HG03103 (cell line): ENCODE results near the gene CIZ1.

Source experiments
- ATAC-seq: cut with Tn5 transposase; IDR thresholded peaks from one replicate; pipeline ENCODE4 v1.9.1; 2021; ENCODE audit warnings: low read depth; ENCODE audit not compliant: unreplicated experiment

The CIZ1 gene

DNA sequence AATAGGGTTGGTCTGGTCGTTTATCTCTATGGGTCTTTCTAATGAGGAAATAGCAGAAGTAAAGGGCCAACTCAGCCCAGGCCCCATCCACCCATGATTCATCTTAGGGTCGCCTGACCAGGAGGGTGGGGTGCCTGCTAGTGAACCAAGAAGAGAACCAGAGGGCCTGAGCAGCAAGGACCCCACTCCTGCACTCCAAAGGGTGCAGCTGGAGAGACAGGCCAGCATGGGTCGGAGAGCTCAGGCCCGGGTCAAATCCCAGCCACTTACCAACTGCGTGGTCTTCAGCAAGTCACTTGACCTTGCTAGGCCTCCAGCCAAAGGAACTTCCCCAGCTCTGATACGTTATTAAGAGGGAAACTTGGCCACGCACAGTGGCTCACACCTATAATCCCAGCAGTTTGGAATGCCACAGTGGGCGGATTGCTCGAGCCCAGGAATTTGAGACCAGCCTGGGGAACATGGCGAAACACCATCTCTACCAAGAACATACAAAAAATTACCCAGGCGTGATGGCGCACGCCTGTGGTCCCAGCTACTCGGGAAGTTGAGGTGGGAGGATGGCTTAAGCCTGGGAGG lies 27.0 kb downstream of the CIZ1 start:
- ATAC-seq = no peak

DNA sequence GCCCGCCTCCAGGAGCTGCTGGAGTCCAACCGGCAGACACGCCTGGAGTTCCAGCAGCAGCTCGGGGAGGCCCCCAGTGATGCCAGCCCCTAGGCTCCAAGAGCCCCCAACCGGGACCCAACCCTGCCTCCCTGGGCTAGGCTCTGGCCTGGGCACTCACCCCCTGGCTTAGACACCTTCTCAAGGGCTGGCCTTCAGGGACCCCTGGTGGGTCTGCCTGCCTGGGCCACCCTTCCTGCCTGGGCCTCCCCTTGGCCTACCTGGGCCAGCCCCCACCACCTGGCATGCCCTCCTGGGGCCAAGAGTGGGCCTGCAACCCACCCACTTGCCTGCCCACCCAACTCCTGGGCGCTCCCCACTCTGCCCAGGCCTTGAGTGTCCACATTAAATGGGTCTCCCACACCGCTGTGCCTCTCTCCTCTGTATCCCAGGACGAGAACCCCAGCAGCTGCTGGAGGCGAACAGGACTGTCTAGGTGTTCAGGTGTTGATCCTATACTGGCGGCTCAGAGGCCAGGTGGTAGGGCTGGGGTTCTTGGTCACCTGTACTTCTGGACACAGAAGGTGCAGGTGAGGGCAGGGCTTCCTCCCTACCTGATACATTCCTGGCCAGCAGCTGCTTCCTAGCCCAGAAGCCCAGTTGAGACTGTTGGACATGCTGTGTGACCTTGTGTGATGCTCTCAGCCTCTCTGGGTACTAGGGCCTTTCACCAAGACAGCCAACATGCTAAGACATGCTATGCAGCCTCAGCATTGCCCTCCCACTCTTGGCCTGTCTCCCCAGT lies 27.7 kb downstream of the CIZ1 start:
- no peak for ATAC-seq

DNA sequence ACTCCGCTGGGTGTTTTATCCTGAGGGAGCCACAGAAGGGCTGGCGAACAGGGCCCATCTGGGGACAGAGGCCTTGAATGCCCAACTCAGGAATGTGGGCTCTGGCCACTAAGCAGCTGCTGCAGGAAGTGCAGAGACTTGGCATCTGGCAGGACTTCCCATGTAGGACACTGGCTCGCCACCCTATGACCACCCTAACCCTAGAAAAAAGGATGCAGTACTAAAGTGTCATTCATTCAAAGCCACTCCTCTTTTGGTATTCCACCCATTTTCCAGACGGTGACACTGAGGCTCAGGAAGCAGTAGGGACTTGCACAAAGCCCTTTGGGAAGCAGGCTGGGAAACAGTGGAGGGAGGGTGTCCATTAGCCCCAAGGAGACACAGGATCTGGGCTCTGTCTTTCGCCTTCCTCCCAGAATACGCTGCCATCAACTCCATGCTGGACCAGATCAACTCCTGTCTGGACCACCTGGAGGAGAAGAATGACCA lies 28.3 kb downstream of the CIZ1 start:
- ATAC-seq = no peak

GRCh38 chr9:128162215-128163026 lies 29.0 kb downstream of the CIZ1 start:
- ATAC-seq = no peak

DNA sequence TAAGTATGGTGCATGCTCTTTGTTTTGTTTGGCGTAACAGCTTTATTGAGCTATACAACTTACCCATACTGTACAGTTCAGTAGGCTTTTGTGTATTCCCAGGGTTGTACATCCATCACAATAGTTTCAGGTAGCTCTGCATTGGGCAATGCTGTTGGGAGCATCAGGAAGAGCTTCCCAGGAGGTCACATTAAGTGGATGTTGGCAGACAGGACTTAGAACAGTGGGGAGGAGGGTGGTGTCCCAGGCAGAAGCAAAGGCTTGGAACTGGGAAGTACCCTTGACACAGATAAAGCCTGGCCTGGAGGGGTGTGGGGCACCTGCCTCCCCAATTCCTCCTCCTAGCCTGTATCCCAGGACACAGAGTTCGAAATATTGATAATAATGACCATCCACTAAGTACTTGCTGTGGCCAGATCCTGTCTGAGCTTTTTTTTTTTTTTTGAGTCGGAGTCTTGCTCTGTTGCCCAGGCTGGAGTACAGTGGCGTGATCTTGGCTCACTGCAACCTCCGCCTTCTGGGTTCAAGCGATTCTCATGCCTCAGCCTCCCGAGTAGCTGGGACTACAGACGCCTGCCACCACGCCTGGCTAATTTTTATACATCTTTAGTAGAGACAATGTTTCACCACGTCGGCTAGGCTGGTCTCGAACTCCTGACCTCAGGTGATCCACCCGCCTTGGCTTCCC lies 30.0 kb downstream of the CIZ1 start:
- no peak for ATAC-seq

DNA sequence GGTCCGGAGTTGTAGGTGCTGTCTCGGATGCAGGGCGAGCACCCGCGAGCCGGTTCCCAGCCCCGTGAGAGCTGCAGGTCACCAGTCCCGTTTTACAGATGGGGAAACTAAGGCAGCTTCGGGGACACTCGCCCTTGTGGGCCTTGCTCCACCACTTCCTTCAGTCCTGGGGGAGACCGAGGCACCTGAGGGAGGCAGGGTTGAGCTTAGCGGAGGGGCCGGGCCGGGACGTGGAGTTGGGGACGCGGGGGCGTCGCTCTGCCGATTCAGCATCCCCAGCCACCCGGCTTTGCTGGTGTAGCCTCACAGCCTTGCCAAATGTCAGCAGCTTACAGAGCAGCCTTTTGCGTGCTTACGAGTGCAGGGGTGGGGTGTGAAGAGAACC lies 30.8 kb downstream of the CIZ1 start:
- no peak for ATAC-seq

- ATAC-seq = peak; percentile 80
These were observed 31.4 kb downstream of the CIZ1 start, which contains the start of gene BBLN for GRCh38 chr9:128159784-128160602. TSS of gene BBLN (plus strand) at chr9:128160265. CDS start at chr9:128160408, 143 bp downstream.

DNA sequence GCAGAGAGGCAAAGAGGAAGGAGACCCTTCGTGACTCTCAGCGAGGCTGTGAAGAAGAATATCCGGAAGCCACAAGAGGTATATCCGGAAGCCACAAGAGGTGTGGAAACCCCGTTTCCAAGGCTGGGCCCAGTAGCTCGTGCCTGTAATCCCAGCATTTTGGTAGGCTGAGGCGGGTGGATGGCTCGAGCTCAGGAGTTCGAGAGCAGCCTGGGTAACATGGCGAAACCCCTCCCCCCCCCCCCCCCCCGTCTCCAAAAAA lies 31.9 kb downstream of the CIZ1 start:
- no peak for ATAC-seq

- ATAC-seq = no peak
These were observed 35.5 kb downstream of the CIZ1 start for GRCh38 chr9:128155736-128156500.

DNA sequence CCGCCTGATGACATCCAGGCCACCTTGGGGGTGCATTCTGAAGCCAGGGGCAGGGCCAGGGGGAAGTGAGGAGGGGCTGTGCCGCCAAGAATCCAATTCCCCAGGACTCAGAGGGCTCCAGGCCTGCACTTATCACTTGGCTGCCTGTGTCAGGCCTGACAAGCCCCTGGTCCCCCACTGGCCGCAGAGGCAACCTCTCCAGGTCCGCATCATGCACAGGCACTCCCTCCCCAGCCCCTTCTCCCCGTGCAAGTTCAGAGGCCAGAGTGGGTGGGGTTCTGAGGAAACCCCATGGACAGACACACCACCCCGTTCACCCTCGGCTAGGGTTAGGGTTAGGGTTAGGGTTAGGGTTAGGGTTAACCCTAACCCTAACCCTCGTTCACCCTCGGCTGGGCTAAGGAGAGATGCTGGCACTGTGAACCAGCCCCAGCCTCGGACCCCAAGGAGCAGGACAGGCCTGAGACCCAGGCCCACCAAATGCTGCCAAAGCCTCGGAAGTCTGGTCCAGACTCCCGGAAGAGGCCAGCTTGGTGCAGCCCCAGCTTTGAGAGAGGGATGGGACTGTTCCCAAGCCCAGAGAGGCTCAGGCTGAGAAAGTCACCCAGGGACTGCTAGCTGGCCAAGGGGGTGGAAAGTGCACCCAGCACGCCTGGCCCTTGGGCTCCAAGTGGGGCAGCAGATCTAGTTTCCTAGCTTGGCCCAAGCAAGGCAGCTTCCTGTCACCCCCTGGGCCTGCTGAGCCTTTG lies 37.3 kb downstream of the CIZ1 start:
- no peak for ATAC-seq

GRCh38 chr9:128153060-128153946 lies 38.1 kb downstream of the CIZ1 start:
- ATAC-seq = no peak

GRCh38 chr9:128152133-128153059 lies 39.0 kb downstream of the CIZ1 start:
- no peak for ATAC-seq

GRCh38 chr9:128151309-128152132 lies 39.9 kb downstream of the CIZ1 start:
- no peak for ATAC-seq

DNA sequence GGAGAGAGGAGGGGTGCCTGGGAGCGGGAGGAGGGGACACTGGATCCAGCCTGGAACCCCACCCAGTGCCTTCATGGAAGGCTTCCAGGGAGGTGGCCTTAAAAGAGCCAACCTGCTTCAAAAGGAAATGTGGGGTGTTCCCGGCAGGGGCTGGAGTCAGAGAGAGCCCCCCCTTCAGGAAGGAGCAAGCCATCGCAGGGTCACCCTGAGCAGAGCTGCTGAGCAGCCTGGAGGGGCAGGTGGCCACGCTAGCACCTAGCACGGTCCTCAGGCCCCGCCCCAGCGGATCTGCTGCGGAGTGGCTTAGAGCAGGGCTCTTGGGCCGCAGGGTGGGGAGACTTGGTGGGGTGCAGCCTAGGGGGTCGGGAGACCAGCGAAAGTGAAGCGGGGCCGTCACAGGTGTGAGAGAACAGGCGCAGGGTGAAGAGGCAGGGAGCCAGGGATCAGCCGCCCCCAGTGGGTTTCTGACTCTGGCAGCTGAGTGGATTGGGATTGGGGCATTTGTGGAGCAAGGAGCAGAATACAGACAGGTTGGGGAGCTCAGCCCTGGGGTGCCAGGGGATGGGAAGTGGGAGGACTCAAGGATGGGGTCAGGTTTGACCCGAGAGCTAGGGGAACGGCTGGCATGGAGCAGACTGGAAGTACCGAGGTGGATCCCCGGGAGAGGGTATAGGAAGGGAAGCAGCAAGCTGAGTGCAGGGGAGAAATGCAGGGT lies 40.6 kb downstream of the CIZ1 start:
- ATAC-seq = no peak

- ATAC-seq = no peak
These were observed 41.3 kb downstream of the CIZ1 start for GRCh38 chr9:128149951-128150593.
